CD4-positive, alpha-beta T cell treated with Interleukin-21 for 1 hour (primary cell): ENCODE results near the gene GRK5.

Source experiments
- DNase-seq: peaks from one replicate; pipeline ENCODE4 v3.0.0-alpha.2; 2020

The GRK5 gene

DNA sequence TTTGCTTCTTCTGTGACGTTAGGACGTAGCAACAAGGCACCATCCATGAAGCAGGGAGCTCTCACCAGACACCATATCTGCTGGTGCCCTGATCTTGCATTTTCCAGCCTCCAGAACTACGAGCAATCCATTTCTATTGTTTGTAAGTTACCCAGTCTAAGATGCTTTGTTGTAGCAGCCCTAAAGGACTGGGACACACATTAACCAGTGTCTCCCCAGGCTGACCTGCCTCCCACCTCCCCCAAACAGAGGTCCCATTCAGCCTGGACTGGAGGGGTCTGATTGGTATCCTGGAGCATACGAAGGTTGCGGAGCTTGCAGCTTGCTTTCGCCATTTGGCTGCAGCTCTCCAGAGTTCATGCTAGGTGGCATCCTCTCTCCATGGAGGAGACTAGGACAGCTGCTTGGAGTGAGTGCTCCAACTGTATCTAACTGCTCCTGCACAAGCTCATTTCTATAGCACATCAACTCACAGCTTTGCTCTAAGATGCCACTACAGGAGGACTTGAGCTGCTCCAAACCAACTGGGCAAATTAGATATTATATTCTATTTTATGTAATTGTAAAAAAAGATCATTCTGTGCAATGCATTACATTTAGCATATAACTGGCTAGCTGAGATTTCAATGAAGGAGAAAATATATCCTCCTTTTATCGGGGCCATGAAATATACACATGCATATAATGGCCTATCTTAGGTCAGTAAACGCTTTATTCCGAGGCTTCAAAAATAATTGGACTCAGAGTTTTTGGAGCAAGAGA is 8.0 kb upstream of the GRK5 start:
- peak; percentile 64 for DNase-seq

DNA sequence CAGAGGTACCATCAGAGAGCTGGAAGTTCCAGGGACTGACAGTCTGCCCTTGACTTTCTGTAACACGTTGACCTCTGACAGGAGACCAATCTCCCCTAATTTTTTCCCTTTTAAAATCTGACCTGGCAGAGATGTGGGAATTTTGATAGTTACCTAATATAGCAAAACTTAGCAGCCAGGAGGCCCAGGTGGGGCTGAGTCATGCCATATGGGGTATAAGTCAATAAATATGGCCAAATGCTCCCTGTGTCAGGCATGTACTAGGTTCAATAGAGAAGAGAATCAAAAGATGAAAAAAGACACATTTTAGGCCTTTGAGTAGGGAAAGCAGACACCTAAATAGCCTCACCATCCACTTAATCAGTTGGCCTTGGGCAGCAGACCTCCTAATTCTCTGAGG is 6.1 kb upstream of the GRK5 start:
- DNase-seq = no peak

DNA sequence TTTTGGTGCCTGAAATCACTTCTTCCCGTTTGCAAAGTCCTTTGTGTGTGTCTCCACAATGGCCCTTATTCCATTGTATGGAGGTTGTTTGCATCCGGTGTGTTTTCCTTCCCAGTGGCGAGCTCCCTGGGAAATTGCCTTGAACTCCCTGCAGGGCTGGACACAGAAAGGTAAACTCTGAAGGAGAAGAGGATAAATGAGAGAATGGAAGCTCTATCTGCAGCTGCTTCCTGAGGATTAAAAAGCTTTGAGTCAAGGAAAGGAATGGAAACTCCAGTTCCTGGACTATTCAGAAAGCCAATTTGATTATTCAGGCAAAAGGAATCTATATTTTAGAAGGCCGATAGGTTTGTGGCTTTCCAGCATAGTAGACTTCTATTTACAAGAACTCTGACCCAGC is 4.4 kb upstream of the GRK5 start:
- DNase-seq = no peak

DNA sequence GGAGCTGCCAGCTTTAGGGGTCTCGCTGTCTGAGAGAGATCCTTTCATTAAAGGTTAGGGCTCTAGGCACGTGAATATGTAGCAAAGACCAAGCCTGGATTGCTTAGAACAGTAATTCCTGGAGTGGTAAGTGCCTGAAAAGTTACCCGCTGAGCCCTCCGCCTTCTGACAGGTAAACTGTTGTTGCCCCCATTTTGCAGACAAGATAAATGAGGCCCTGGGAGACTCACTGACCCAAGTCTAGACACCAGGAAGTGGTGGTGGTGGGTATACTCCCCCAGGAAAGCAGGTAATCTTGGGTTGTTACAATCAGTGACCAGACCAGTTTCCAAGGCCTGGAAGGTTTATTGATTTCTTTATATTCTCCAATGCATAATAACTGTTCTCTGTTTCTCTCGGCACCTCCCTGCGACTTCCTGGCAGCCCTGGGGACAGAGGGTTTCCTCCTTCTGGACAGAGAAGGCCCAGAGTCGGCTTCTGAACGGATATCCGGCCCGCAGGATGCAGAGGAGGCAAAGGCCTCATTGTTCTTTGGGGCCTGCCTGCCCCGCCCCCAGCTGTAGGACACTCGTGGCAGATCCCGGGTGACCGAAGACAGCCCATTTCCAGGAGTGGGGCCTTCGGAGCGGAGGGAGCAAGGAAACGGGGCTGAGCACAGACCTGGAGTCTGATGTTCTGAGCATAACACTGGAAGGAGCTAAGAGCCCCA is 1.3 kb upstream of the GRK5 start:
- DNase-seq = peak; percentile 48

DNA sequence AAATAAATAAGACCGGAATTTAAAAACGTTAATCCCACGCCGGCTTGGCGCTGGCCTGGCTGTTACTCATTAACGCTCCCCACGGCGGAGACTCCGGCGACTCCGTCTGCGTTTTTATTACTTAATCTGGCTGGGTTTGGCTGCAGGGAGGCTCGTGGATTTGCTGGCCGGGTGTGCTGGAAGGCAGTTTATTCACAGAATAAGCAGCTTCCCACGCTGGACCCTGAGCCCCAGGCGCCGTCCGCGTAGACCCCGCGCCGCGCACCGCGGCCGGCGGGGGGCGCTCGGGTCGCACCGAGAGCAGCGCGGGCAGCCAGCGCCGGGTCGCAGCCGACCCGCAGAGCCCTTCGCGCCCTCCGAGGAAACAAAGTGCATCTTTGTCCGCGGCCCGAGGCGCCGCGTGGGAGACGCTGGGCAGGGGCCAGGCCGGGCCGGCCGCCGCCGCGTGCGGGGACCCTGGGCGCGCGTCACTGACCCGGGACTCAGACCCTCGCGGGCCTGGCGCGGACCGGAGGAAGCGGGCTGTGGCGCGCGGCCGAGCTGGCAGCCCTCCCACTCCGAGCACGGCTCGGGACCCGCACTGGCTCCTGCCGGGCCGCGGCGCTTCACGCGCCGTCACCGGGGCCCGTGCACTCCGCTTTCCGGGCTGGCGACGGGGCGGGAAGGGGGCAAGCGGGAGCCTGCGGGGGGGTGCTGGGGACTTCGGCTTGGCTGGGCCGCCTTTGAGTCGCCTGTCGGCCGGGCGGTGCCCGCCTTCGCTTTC is 587 bp upstream of the GRK5 start:
- DNase-seq = peak; percentile 72

DNA sequence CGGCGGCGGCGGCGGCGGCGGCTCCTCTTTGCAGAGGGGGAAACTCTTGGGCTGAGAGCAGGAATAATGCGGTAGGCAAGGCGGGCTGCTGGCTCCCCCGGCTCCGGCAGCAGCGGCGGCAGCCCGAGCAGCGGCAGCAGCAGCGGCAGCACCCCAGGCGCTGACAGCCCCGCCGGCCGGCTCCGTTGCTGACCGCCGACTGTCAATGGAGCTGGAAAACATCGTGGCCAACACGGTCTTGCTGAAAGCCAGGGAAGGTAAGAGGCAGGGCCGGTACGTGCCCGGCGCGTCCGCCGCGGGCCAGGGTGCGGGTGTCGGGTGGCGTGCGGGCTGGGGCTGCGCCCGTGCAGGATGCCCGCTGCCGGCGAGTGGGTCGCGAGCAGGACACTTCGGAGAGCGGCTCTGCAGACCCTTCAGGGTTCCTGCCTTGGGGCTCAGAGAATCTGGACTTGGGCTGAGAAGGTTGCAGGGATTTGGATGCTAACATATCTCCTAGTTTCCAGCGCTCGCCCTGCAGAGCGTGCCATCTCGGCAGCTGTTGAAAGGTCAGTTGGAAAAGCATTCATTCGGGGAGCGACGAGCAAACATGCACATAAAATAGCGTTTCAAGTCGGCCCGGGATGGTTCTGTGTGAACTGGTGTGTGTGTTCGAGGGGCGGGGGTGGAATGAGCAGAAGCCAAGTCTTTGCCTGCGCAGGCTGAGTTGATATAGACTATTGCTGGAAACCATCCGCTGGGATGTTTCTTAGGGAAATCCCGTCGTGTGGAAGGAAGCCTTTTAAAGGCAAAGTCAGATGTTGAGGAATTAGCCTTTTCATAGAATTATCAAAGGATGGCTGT is 562 bp downstream of the GRK5 start:
- peak; percentile 36 for DNase-seq

DNA sequence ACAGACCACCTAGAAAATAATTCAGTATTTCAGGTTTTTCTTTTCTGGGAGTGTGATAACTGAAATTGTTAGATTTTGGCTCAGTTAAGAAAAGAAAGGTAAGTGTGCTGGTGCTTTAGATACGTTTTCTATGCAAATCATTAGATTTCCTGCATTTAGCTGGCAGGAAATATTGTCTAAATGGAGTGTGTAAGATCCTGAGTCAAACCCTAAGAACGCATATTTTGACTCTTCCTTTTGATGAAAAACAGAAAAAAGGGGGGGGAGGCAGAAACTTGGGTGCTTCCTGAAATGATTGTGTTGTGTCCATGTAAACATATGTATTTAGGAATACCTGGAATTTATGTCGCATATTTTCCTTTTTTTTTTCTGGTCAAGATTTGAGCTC is 1.2 kb downstream of the GRK5 start:
- DNase-seq = no peak

DNA sequence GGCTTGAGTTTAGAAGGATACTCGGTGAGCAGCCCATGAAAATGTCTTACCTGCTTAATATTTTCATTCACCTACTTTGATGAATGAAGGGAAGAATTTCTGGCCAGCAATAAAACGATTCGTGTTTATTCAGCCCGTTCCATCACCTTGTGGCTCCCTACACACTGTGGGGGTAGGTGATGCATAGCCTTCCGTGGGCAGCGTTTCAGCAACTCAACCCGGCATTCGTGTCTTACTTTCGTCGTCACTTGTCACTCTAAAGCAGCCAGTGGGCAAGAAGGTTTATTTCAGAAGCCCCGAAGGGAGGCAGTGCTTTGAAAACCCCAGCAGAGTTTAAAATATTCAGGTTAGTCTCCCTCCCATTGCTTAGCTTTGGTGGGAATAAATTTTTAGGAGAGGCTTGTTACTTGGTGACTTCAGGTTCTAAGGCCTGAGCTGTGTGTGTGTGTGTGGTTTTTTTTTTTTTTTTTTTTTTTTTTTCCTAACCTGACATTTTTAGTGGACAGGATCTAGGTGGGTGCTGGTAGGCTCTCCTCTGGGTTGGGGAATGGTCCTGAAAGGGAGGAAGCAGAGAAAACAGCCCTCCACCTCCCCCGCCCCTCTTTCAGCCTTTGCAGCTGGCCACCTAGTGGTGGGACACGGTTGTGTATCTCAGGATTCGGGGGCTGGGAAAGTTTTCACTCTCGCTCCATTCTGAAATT is 1.8 kb downstream of the GRK5 start:
- peak; percentile 62 for DNase-seq

DNA sequence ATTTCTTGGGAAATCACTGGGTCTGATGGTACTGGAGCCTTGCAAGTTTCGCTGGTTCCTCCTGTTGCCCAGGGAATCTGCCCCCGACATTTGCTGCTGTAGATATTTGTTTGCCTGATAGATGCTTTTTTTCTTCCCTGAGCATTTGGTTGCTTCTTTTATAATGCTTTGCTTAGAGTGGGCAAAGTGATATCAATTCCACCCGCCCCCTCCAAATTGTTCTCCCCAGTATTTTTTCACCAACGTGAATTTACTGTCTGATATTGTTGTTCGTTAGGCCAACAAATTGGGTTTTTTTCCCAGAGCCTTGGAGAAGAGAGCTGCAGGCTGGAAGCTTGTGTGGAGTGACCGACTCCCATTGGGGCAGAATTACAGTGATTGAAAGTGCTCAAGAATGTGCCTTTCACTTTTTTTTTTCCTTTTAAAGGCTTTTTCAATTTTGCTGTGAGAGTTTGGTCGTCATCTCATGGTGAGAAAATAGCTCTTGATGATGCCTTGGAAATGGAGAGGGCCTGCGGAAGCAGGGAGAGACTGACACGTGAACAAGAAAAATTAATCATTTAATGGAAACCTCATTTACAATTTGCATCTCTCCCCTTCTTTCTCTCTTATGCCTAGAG is 2.5 kb downstream of the GRK5 start:
- no peak for DNase-seq

DNA sequence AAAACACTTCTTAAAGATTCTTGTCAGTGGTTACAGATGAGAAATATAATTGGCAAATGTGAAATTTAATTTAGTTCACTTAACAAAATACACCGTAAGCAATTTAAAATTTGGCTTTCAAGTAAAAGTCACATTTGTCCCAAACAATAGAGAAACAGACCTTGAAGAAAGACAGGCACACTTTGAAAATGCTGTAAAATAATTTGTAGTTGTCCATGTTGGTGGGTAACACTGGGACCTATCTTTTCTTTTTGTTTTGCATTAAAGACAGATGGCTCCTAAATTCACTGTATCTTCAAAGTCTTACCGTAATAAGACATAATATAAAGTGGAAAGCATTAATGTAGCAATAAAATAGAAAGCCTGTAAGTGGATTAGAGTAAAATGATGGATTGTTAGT is 3.3 kb downstream of the GRK5 start:
- DNase-seq = no peak

DNA sequence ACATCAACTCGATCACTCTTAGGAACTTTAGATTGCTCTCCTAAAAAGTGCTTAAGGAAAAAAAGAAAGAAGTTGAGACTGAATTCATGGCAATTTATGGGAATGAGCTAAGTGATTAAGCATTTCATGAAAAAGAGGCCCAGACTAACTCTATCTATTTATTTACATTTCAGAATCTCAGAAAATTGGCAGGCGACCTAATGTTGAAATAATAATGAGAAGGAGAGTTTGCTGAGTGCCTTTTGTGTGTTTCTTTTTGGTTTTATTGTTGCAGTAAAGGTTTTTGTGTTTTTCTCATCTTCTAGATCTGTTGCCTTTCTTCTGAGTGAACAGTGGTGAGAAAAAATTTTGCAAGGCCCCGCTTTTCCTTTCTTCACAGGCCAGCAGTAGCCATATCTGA is 3.8 kb downstream of the GRK5 start:
- no peak for DNase-seq

DNA sequence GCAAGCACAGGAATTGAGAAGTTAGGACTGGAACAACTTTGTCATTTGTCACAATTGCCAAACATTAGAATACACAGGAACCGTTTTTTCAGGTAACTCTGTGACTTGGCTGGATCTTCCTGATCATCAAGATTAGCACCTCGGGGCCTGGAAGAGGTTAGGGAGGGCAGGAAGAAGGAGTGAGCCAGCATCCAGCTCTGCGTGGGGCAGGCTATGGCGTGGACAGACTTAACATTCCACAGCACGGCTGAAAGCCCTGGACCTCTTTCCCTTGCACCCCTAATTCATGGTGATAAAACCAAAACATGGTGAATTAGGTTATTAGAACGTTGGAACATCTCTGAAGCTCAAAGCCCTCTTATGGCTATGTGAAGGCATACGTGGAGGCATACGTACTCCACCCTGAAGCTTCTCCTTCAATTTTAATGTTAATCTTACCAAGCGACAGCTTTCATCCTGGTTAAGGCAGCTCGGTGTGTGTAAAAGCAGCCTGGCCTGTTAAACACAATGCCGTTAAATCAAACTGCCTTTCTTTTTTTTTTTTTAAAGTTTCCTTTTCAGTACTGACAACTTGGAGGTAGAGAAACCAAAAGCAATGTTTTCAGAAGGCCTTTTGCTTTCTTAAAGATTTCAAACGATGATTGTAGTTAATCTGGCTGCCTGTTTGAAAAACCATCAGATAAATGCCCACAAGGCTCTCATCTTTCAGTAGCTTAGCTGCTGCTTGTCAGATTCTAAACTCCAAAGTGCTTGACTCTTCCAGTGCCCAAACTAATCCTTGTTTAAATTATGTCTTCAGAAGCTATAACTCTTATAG is 4.5 kb downstream of the GRK5 start:
- DNase-seq = peak; percentile 51

DNA sequence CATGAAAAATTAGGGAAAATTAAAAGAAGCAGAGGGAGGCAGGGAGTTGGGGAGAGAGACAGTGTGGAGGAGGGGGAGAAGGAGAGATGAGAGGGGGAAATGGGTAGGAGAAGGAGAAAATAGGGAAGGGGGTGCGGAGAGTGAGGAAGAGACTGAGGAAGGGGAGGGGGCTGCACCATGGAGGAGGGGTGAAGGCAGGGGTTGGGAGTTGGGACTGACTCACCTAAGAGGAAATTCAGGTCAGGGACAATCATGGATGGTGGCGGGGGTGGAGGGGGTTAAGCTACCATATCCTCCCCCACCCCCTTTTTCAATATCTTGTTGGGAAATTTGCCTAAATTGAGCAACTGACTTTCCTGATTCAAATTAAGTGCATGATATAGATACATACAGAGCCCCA is 8.0 kb downstream of the GRK5 start:
- no peak for DNase-seq

DNA sequence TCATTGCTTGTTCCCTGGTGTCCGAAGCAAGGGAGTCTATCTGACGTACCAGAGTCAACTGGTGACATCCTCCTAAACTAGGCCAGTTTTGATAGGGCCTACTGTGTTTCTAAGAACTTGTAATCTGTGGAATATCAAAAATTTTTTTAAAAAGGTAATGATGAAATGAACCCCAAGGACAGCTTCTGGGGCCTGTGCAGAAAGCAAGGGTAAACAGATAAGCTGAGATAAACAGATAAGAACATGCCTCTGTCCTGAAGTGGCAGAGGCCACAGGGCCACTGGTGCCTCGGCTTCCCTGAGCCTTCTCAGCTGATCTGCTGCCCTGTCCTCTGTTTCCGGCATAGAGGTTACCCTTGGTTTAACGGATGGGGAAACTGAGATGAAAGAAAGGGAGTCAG is 8.8 kb downstream of the GRK5 start:
- no peak for DNase-seq

DNA sequence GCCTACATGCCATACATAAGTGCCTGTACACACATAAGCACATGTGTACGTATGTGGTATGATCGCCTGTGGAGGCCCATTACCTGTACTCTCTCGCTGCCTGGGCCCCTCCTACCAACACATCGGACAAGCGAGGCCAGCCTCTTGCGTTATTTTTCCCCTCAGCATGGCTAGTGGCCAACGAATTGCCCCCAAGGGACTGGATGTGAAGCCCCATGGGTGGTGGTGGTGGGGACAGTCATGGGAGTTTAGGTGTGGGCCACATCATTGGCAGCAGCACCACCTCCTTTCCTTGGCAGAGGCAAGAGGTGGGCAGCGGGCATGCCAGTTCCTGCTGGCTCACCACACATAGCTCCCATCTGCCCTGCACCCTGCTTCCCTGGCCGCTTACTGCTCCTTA is 10.0 kb downstream of the GRK5 start:
- no peak for DNase-seq

DNA sequence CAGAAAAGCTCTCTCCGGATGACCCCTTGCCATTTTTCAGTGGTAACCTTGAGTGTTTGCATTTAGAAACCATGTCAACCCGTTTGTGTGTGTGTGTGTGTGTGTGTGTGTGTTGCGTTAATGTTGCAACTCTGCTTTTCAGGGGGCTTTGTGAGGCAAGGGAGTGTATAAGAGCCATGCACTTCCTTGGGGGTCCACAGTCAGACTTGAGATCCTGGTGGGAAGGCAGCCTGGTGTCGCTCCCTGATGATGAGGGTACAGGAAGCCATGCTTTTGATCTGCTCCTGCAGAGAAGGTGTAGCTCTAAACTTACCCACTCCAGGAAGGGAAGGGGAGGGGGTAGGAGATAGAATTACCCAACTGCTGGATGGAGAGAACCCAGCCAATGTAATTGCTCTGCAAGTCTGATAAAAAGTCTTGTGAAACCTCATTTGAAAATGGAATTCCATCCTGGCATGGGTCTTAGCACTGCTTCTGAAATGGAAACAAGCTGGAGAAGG is 10.7 kb downstream of the GRK5 start:
- DNase-seq = no peak

DNA sequence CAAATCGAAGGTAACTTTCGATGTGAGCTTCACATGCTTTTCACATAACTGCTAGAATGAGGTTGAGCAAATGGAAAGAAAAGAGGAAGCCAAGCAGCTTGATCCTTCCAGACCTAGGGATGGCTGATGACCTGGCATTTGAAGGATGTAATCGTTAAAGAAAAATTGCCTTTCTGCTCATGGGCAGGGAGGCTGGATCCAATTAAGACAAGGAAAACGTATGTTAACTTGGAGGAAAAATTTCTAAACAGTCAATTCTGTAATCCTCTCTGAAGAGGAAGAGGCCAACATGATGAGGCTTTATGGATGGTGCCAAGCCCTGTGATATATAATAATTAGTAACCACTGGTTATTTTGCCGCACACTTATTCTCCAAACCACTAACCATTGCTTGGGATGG is 12.5 kb downstream of the GRK5 start:
- no peak for DNase-seq

DNA sequence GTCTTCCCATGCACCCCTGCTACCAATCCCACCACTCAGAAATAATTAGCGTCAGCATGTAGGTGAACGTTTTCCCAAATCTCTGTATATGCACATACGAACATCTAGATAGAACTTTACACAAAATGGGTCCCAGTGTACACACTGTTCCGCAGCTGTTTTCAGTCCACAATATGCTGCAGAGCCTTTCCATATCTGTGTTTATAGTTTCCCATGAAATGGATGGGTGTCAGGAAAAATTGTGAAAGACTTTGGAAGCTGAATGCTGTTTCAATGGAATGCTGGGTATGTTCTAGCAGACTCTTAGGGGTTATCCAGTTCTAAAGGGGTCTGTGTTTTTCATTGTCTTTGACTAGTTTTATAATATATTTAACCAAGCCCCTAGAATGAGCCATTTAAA is 13.8 kb downstream of the GRK5 start:
- no peak for DNase-seq

DNA sequence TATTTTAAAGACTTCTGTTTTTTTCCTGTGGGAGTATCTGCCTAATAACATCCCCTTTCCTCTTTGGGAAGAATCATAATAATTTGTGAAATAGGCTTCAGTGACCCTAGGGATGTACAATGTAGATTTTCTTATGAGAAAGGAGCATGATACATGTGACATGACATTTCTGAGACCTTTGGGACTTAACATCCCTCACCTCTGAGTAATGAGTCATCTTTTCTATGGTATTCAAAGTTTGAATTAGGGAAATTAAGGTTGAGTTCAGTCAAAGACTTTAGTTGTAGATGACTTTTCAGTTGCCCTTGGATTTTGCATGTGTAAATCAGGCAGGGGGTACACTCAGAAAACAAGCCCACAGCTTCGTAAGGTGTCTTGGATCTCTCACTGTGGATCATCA is 14.3 kb downstream of the GRK5 start:
- no peak for DNase-seq

DNA sequence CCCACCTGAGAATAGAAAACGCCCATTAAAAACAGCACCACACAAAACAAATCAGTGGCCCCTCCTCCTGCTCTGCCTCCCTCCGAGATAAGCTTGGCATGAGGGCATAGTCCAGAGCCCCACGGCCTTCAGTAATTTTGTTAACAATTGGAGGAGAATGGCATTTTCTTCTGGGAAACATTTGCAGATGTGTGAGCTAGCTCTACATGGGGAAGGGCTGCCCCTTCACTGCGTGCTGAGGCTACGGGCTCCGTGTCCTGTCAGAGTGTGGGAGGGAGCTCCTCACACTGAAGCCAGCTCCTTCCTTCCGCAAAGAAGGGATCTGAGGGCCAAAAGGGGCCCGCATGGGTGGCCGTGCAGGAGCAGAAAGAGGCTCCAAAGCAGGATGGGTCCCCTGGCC is 15.2 kb downstream of the GRK5 start:
- DNase-seq = no peak

DNA sequence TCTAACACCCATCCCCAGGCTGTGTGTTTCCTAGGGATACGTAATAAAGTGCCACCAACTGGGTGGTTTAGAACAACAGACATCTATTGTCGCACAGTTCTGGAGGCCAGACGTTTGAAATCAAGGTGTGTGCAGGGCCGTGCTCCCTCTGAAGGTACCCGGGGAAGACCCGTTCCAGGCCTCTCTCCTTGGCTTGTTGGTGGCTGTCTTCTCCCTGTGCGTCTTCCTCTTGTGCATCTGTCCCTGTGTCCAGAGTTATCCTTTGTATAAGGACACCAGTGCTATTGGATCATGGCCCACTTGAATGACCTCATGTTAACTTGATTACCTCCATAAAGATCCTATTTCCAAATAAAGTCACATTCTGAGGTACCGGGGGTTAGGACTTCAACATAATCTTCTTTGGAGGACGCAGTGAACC is 15.6 kb downstream of the GRK5 start:
- no peak for DNase-seq
